Skeletal muscle tissue (tissue), 4 donors: ENCODE results near the gene XIRP2. TPM values are rescaled to one million over a fixed set of nuclear protein-coding genes. Genes with fewer than 3 reads are reported as not detected.

ENCODE experiments used
- H3K27ac ChIP-seq: one replicate; pipeline ENCODE4 v1.7.0; 2013; ENCODE audit warnings: mild to moderate bottlenecking, low read depth, low read length, inconsistent platforms
- H3K27me3 ChIP-seq, 3 donors: one replicate each; pipeline ENCODE4 v1.7.0; 2013; ENCODE audit warnings: low read length in 3 of 3; ENCODE audit not compliant: control insufficient read depth in 3 of 3, insufficient read depth in 3 of 3
- H3K36me3 ChIP-seq, 3 donors: one replicate each; pipeline ENCODE4 v1.7.0; 2013; ENCODE audit warnings: low read length in 3 of 3; ENCODE audit not compliant: control insufficient read depth in 3 of 3, insufficient read depth in 3 of 3
- H3K4me1 ChIP-seq, 3 donors: one replicate each; pipeline ENCODE4 v1.7.0; 2013; ENCODE audit warnings: low read length in 3 of 3, mild to moderate bottlenecking in 3 of 3; ENCODE audit not compliant: control insufficient read depth in 3 of 3, insufficient read depth in 3 of 3
- H3K4me3 ChIP-seq, 3 donors: one replicate each; pipeline ENCODE4 v1.7.0; 2013; ENCODE audit warnings: low read length in 3 of 3
- H3K9ac ChIP-seq, 3 donors: one replicate each; pipeline ENCODE4 v1.7.0; 2013; ENCODE audit warnings: low read length in 3 of 3, mild to moderate bottlenecking in 3 of 3, moderate library complexity in 2 of 3, low read depth in 1 of 3
- H3K9me3 ChIP-seq, 3 donors: one replicate each; pipeline ENCODE4 v1.7.0; 2013; ENCODE audit warnings: low read length in 3 of 3; ENCODE audit not compliant: control insufficient read depth in 3 of 3
- total RNA-seq: library from RNA; depleted of rRNA; stranded (reverse); fragments of >200 nt; gene quantifications from one replicate; pipeline ENCODE4 v1.2.3, GENCODE V29; 2014
- donor health status: Osteomylitis.

Gene XIRP2
- total RNA-seq, 1 donor from 2014 or later: 38.6 TPM

DNA sequence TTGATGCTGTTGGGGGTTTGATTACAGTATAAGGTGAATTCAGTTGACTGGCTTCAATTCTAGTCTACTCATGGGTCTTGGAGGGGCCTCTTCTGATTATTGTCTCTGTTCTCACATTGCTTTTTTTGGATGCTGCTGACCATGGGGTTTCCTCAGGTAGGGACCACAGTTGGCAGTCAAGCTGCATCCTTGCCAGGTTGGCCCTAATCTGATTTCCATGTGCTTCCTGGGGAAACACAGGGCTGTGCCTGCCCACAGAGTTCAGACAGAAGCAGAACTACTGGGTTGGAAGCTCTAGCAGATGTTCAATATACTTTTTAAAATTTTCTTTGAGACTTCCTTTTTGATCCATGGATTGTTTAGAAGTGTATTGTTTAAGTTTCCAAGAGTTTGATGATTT, 227.3 kb downstream of the XIRP2 start:
- Histone ChIP-seq H3K27me3 (no peaks in the 10 kb centered on the region), H3K36me3 (no peaks in the 10 kb centered on the region), H3K4me3 (no peak overlapping the region), H3K4me1 (no peaks in the 10 kb centered on the region), H3K27ac (no peak overlapping the region), H3K9ac (no peak overlapping the region), H3K9me3 (no peaks in the 10 kb centered on the region)

- H3K9me3 ChIP-seq: no peaks in the 10 kb centered on the region
- no peak overlapping the region for H3K4me3 ChIP-seq
- H3K36me3 ChIP-seq: no peaks in the 10 kb centered on the region
- no peak overlapping the region for H3K27ac ChIP-seq
- no peak overlapping the region for H3K9ac ChIP-seq
- no peaks in the 10 kb centered on the region for H3K4me1 ChIP-seq
- no peaks in the 10 kb centered on the region for H3K27me3 ChIP-seq
Measured at GRCh38 chr2:167122389-167122788, 234.1 kb downstream of the XIRP2 start.

DNA sequence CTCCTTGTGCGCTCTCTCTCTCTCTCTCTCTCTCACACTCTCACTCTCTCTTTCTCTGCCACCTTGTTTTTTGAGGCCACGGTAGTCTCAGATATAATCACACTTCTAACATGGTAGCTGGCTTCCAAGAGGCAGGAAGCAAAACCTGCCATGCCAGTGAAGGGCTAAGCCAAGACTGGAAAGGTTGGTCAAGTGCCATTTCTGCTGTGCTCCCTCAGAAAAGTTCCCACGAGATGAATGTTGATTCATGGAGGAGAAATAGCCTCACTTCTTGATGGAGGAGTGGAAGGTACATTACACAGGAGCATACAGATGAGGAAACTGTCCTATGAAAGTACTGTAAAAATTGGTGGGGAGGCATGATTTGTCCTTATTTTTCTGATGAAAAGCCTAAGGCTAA, 237.9 kb downstream of the XIRP2 start:
- no peaks in the 10 kb centered on the region for H3K27me3 ChIP-seq

GRCh38 chr2:167127135-167127534, 238.9 kb downstream of the XIRP2 start:
- H3K36me3 ChIP-seq: no peaks in the 10 kb centered on the region
- no peaks in the 10 kb centered on the region for H3K9me3 ChIP-seq
- no peaks in the 10 kb centered on the region for H3K27me3 ChIP-seq
- no peaks in the 10 kb centered on the region for H3K4me1 ChIP-seq
- no peak overlapping the region for H3K4me3 ChIP-seq
- H3K9ac ChIP-seq: no peak overlapping the region
- no peak overlapping the region for H3K27ac ChIP-seq

More for the DNA sequence above, 237.9 kb downstream of the XIRP2 start:
- Histone ChIP-seq H3K27ac (no peak overlapping the region), H3K4me3 (no peak overlapping the region), H3K9ac (no peak overlapping the region), H3K36me3 (no peaks in the 10 kb centered on the region), H3K4me1 (no peaks in the 10 kb centered on the region), H3K9me3 (no peaks in the 10 kb centered on the region)

DNA sequence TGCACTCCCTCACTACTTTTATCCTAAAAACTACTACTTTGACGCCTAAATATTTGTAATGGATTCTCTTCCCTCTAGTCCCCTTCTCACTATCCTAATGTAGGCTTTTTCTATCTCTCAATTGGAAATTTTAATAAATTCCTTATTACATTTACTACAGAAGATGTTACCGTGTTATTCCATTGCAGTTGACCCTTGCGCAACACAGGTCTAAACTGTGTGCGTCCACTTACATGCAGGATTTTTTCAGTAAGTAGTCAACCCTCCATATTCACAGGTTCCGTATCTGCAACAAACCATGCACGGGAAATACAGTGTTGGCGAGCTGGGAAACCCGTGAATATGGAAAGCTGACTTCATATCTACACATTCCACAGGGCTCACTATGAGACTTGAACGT, 239.8 kb downstream of the XIRP2 start:
- Histone ChIP-seq H3K4me1 (no peaks in the 10 kb centered on the region), H3K9ac (no peak overlapping the region), H3K27me3 (no peaks in the 10 kb centered on the region), H3K27ac (no peak overlapping the region), H3K36me3 (no peaks in the 10 kb centered on the region), H3K4me3 (no peak overlapping the region), H3K9me3 (no peaks in the 10 kb centered on the region)

DNA sequence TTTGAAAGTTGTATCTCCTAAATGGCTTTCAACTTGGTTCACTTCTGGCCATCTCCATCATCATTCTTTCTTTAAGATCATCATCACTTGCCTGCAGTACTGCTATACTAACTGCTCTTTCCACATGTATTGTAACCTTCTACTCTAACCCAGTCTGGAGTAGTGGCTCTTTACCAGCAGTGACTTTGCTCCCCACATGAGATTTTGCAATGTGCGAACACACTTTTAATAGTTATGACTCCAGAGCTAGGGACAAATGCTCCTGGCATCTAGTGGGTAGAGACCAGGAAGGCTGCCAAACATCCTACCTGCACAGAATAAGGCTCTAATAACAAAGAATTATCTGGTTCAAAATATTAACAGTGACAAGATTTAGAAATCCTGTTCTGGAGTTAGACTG, 243.8 kb downstream of the XIRP2 start:
- no peaks in the 10 kb centered on the region for H3K36me3 ChIP-seq
- no peak overlapping the region for H3K27ac ChIP-seq
- H3K4me1 ChIP-seq: peaks cover 0 to 7% (median 0%) of the 10 kb centered on the region in 3 donors
- H3K9ac ChIP-seq: no peak overlapping the region
- no peaks in the 10 kb centered on the region for H3K27me3 ChIP-seq
- no peak overlapping the region for H3K4me3 ChIP-seq
- no peaks in the 10 kb centered on the region for H3K9me3 ChIP-seq

- H3K27ac ChIP-seq: peak overlapping the region; percentile 32
- H3K9ac ChIP-seq: no peak overlapping the region
- H3K9me3 ChIP-seq: no peaks in the 10 kb centered on the region
- no peaks in the 10 kb centered on the region for H3K27me3 ChIP-seq
- peaks cover 0 to 8% (median 0%) of the 10 kb centered on the region in 3 donors for H3K4me1 ChIP-seq
- no peak overlapping the region for H3K4me3 ChIP-seq
- no peaks in the 10 kb centered on the region for H3K36me3 ChIP-seq
Measured at GRCh38 chr2:167132906-167133555, 244.8 kb downstream of the XIRP2 start.

- H3K27me3 ChIP-seq: no peaks in the 10 kb centered on the region
- H3K36me3 ChIP-seq: no peaks in the 10 kb centered on the region
- no peak overlapping the region for H3K4me3 ChIP-seq
- H3K9me3 ChIP-seq: no peaks in the 10 kb centered on the region
- no peak overlapping the region for H3K9ac ChIP-seq
- peaks cover 0 to 8% (median 0%) of the 10 kb centered on the region in 3 donors for H3K4me1 ChIP-seq
- H3K27ac ChIP-seq: peak overlapping the region; percentile 32
Measured at GRCh38 chr2:167133614-167134013, 245.3 kb downstream of the XIRP2 start.

DNA sequence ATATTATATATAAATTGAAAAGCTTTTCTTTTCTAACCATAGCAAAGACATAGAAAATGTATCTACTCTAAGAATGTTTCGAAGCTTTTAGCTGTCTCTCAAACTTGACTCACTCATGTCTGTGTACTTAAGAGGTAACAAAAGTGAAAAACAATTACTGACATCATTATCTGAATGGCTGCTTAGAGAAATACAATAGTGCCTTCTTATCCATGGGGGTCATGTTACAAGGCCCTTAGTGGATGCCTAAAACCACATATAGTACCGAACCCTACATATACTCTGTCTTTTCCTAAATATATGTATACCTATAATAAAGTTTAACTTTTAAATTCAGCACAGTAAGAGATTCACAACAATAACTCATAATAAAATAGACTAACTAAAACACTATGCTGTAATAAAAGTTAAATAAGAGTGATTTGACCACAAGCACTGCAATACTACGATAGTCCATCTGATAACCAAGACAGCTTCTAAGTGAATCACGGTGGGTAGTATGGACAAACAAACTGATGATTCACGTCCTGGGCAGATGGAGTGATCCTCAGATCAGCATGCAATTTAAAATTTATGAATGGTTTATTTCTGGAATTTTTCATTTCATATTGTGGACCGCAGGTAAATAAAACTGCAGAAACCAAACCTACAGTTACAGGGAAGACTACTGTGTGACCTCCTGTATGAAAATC, 246.2 kb downstream of the XIRP2 start:
- Histone ChIP-seq H3K27ac (no peak overlapping the region), H3K9me3 (no peaks in the 10 kb centered on the region), H3K4me1 (peaks cover 0 to 8% (median 0%) of the 10 kb centered on the region in 3 donors), H3K27me3 (no peaks in the 10 kb centered on the region), H3K9ac (no peak overlapping the region), H3K36me3 (no peaks in the 10 kb centered on the region), H3K4me3 (no peak overlapping the region)

- Histone ChIP-seq H3K9me3 (no peaks in the 10 kb centered on the region), H3K36me3 (no peaks in the 10 kb centered on the region), H3K27me3 (no peaks in the 10 kb centered on the region), H3K9ac (no peak overlapping the region), H3K4me1 (peaks cover 0 to 8% (median 0%) of the 10 kb centered on the region in 3 donors), H3K4me3 (no peak overlapping the region), H3K27ac (no peak overlapping the region)
Measured at GRCh38 chr2:167135706-167136105, 247.4 kb downstream of the XIRP2 start.
